HTR-8/SVneo (cell line): ENCODE measurements around the gene PGP.
A peak's percentile ranks its signal among the peaks of the same experiment; 100 is the strongest.

Experiments used
- DNase-seq: peaks from one replicate; pipeline ENCODE4 v3.0.0; 2011; ENCODE audit warnings: low spot score, mixed read lengths; ENCODE audit not compliant: insufficient read length
- FAIRE-seq: peaks from 2 replicates; lab custom pipeline; 2011; peaks lifted over from hg19 to GRCh38; lab: Jason Lieb, UNC

Gene PGP

GRCh38 chr16:2188395-2188794 is 26.2 kb downstream of the PGP start:
- FAIRE-seq (no peak), DNase-seq (no peak)

- FAIRE-seq, result no peak
- DNase-seq, result no peak
These were observed 27.4 kb downstream of the PGP start for GRCh38 chr16:2187212-2187611.

GRCh38 chr16:2186505-2186904 is 28.1 kb downstream of the PGP start:
- no peak for FAIRE-seq

GRCh38 chr16:2186064-2186463 is 28.6 kb downstream of the PGP start:
- FAIRE-seq (no peak), DNase-seq (no peak)

More at GRCh38 chr16:2186505-2186904, 28.1 kb downstream of the PGP start:
- no peak for DNase-seq

- DNase-seq (no peak), FAIRE-seq (no peak)
These were observed 29.7 kb downstream of the PGP start for GRCh38 chr16:2184962-2185361.

GRCh38 chr16:2184346-2184745 is 30.3 kb downstream of the PGP start:
- DNase-seq (no peak), FAIRE-seq (peak; percentile 20)

GRCh38 chr16:2183671-2184070 is 31.0 kb downstream of the PGP start:
- DNase-seq, result no peak
- no peak for FAIRE-seq

- FAIRE-seq (no peak), DNase-seq (no peak)
These were observed 32.7 kb downstream of the PGP start for GRCh38 chr16:2181952-2182351.

GRCh38 chr16:2180962-2181923 is 33.4 kb downstream of the PGP start:
- FAIRE-seq, result no peak

GRCh38 chr16:2180461-2180860 is 34.2 kb downstream of the PGP start:
- DNase-seq (no peak), FAIRE-seq (no peak)

More at GRCh38 chr16:2180962-2181923, 33.4 kb downstream of the PGP start:
- DNase-seq, result no peak

- DNase-seq (no peak), FAIRE-seq (no peak)
These were observed 35.1 kb downstream of the PGP start for GRCh38 chr16:2179576-2179975.

GRCh38 chr16:2179107-2179501 is 35.5 kb downstream of the PGP start:
- FAIRE-seq, result no peak
- no peak for DNase-seq

GRCh38 chr16:2178321-2179106 is 36.1 kb downstream of the PGP start:
- DNase-seq (no peak), FAIRE-seq (no peak)

GRCh38 chr16:2177561-2177960 is 37.1 kb downstream of the PGP start:
- no peak for FAIRE-seq
- DNase-seq, result no peak

GRCh38 chr16:2177101-2177500 is 37.5 kb downstream of the PGP start:
- no peak for DNase-seq
- no peak for FAIRE-seq

- FAIRE-seq (no peak), DNase-seq (no peak)
These were observed 38.6 kb downstream of the PGP start for GRCh38 chr16:2176047-2176446.

GRCh38 chr16:2175454-2175853 is 39.2 kb downstream of the PGP start:
- DNase-seq, result no peak
- no peak for FAIRE-seq

GRCh38 chr16:2174396-2175131 is 40.1 kb downstream of the PGP start:
- no peak for FAIRE-seq

GRCh38 chr16:2173916-2174315 is 40.7 kb downstream of the PGP start:
- FAIRE-seq (no peak), DNase-seq (no peak)

More at GRCh38 chr16:2174396-2175131, 40.1 kb downstream of the PGP start:
- DNase-seq, result no peak

- FAIRE-seq (no peak), DNase-seq (no peak)
These were observed 41.3 kb downstream of the PGP start for GRCh38 chr16:2173366-2173765.
